ENCODE results near the gene DNM3. TPM values are rescaled to one million over a fixed set of nuclear protein-coding genes. Genes with fewer than 3 reads are reported as not detected.

Gene DNM3
- total and polyA plus RNA-seq, 9 of the 15 experiments (the other 6 are each of a cell fraction or from before 2014, with no cell fraction given) = 0.08 to 0.36 (median 0.22) TPM; not detected in 1

GRCh38 chr1:172400722-172401105 is 559.4 kb downstream of the DNM3 start (continued):
- TF ChIP-seq TSHZ1 (CRISPR knock-in tag; IDR thresholded peaks at IDR 0.05) (no peak), HMBOX1 (IDR thresholded peaks at IDR 0.05) (no peak), ELK1 (CRISPR knock-in tag; IDR thresholded peaks at IDR 0.05) (no peak), TARDBP (IDR thresholded peaks at IDR 0.05) (no peak), MXD1 (CRISPR knock-in tag; IDR thresholded peaks at IDR 0.05; ENCODE audit: borderline replicate concordance, poor library complexity, severe bottlenecking) (no peak)
